GM12875 (cell line): Measurements from ENCODE around the gene CTNNA3.

Experiments
- H3K4me3 ChIP-seq: one replicate; pipeline ENCODE4 v1.5.1; 2011; ENCODE audit warnings: low read depth, low read length, control low read depth
- TF ChIP-seq, protein P1 (sequence below): IDR thresholded peaks from 2 replicates; pipeline ENCODE4 v1.5.1; 2011; ENCODE audit warnings: low read depth, mild to moderate bottlenecking, control low read depth, inconsistent platforms, low read length, moderate library complexity, borderline replicate concordance; ENCODE audit not compliant: insufficient read depth

Gene CTNNA3

DNA sequence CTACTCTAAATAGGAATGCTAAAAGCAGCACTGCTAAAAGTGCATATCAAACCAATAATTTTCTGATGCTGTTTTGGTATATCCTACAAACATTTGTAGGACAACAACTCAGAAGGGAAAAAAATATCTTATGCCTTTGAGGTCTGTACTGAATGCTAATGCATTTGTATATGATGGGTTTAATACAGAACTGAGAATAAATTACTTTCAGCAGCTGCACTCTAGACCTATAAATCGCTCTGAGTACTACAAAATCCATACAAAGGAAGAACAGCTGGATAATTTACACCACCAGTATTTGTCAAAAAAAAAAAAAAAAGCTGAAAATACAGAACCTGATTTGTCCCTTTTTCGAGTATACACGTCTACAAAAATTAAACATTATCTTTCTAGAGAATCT is 426.2 kb downstream of the CTNNA3 start:
- H3K4me3 ChIP-seq: no peak overlapping the region
- TF ChIP-seq, protein P1, sequence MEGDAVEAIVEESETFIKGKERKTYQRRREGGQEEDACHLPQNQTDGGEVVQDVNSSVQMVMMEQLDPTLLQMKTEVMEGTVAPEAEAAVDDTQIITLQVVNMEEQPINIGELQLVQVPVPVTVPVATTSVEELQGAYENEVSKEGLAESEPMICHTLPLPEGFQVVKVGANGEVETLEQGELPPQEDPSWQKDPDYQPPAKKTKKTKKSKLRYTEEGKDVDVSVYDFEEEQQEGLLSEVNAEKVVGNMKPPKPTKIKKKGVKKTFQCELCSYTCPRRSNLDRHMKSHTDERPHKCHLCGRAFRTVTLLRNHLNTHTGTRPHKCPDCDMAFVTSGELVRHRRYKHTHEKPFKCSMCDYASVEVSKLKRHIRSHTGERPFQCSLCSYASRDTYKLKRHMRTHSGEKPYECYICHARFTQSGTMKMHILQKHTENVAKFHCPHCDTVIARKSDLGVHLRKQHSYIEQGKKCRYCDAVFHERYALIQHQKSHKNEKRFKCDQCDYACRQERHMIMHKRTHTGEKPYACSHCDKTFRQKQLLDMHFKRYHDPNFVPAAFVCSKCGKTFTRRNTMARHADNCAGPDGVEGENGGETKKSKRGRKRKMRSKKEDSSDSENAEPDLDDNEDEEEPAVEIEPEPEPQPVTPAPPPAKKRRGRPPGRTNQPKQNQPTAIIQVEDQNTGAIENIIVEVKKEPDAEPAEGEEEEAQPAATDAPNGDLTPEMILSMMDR: no peak

DNA sequence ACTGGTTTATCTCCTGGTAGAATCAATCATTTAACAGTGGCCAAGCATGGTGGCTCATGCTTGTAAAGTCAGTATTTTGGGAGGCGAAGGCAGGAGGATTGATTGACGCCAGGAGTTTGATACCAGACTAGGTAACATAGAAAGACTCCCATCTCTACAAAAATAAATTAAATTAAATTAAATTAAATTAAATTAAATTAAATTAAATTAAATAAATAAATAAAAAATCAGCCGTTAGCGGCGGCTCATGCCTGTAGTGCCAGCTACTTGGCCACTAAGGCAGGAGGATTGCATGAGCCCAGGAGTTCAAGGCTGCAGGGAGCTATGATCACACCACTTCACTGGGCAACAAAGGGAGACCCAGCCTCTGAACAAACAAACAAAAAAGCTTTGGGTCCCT is 427.8 kb downstream of the CTNNA3 start:
- TF ChIP-seq, protein P1: no peak
- no peak overlapping the region for H3K4me3 ChIP-seq

DNA sequence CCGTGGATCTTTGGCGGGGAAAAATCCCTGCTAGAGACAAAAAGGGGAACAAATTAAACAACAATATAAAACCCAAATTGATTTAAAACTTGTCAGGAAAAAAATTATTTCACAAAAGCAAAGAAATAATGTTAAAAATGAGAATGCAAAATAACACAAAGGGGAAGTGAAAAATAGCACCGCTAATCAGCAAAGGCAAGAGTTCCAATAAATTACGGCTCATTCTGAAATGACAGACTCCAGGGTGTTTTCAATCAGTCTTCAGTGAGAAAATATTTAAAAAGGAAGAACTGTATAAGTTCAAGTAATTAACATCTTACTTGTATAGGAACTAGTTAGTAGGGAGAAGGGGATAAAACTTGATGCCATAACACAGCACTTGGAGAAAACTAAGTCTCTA is 433.3 kb downstream of the CTNNA3 start:
- H3K4me3 ChIP-seq: no peak overlapping the region
- TF ChIP-seq, protein P1: no peak

DNA sequence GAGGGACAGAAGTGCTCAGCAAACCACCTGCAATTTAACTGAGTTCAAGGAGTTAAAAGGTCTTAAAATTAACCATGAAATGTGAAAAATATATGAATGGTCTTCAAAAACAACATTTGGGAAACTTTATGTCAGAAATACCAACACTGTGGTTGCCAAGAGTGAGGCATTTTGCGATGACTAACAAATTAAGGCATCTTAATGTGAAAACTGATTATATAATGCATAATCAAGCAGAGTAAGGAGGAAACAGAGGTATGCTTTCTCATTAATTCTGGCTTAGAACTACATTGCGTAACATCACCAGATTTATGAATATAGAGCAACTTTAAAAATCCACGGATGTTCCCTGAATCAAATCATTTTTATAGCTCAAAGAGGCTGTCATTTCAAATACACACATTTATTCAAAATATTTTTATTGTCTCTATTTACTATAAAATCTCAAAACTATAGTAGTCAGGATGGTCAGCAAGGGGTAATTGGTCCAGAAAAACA is 434.6 kb downstream of the CTNNA3 start:
- TF ChIP-seq, protein P1: no peak
- H3K4me3 ChIP-seq: no peak overlapping the region

DNA sequence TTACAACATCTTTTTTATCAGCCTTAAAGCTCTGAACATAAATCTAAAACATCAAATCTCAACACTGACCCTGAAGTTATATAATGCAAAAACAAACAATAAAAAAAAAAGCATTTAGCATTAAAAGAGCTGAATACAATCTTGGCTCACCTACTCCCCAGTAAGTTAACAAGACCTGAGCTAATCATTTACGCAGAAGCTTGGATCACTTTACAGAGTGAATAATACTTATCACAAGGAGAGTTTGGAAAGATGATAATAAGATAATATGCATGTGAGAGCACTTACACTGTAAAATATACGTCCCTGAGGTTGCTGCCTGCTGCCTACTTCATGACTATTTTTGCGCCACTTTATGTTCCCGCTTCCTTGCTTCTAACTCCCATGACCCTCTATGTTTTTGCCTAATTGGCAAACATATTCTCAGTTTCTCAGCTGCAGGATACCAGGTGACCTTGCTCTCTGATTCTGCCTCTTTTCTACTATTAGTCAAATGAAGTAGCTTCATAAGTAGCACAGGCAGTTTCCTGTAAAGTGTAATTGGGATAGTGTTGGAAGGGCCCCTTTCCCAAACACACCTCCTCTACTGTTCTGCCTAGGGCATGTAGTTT is 436.6 kb downstream of the CTNNA3 start:
- no peak overlapping the region for H3K4me3 ChIP-seq
- TF ChIP-seq, protein P1: no peak

DNA sequence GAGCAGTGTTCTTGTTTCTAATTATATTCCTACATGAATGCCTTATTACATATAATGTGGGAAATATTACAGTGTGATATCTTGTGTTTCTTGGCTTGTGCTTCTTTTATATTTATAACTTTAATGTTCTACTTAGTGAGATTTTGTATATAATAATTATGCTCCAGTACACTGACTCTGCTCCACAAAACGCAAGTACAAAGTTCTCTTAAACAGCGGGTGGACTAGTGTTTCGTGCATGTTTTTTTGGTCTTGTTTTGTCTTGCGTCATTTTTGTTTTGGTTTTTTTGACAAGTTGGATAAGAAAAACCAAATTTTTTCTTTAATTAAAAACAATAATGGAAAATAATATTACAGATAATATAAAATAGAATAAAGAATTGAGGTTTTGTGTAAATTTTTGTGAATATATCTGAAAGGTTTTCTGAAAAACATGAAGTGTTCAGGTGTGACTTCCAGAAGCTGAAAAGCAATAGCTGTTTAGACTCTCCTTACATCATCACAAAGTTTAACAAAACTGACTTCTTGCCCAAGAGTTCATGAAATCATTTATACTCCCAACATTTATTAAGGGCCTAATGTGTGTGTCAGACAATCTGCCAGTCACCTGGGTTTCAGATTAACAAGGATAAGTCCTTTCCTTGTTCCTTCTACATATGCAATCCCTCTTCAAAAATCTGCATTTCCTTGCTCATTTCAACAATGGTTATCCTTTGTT is 438.4 kb downstream of the CTNNA3 start:
- H3K4me3 ChIP-seq: no peak overlapping the region
- TF ChIP-seq, protein P1: no peak

GRCh38 chr10:67257018-67257417 is 439.0 kb downstream of the CTNNA3 start:
- H3K4me3 ChIP-seq: no peak overlapping the region
- TF ChIP-seq, protein P1: no peak
